HG03432 (cell line): ENCODE measurements around the gene LMAN2L.
"Not testable (repeated sequence)": the region's sequence is repeated elsewhere in the genome, so short reads cannot be mapped to it uniquely, and the experiment has no call there.

Source experiments
- ATAC-seq: cut with Tn5 transposase; IDR thresholded peaks from one replicate; pipeline ENCODE4 v1.9.1; 2021; ENCODE audit warnings: mild to moderate bottlenecking, moderate library complexity; ENCODE audit not compliant: unreplicated experiment

LMAN2L gene

GRCh38 chr2:96688649-96689430 is 51.0 kb downstream of the LMAN2L start:
- no peak for ATAC-seq

- no peak for ATAC-seq
Measured at GRCh38 chr2:96687711-96688640, 51.9 kb downstream of the LMAN2L start.

GRCh38 chr2:96687266-96687665 is 52.6 kb downstream of the LMAN2L start:
- no peak for ATAC-seq

GRCh38 chr2:96685577-96686459 is 54.0 kb downstream of the LMAN2L start:
- ATAC-seq, result no peak

- ATAC-seq, result no peak
Measured at GRCh38 chr2:96684883-96685576, 54.8 kb downstream of the LMAN2L start.

- no peak for ATAC-seq
Measured at GRCh38 chr2:96683972-96684820, 55.7 kb downstream of the LMAN2L start.

GRCh38 chr2:96683307-96683706 is 56.6 kb downstream of the LMAN2L start:
- no peak for ATAC-seq

GRCh38 chr2:96681540-96681939 is 58.3 kb downstream of the LMAN2L start:
- no peak for ATAC-seq

GRCh38 chr2:96680561-96681141 is 59.2 kb downstream of the LMAN2L start:
- no peak for ATAC-seq

- no peak for ATAC-seq
Measured at GRCh38 chr2:96679848-96680247, 60.0 kb downstream of the LMAN2L start.

GRCh38 chr2:96669539-96670215 is 70.2 kb downstream of the LMAN2L start:
- no peak for ATAC-seq

- no peak for ATAC-seq
Measured at GRCh38 chr2:96668771-96669170, 71.1 kb downstream of the LMAN2L start.

- ATAC-seq, result not testable (repeated sequence)
Measured at GRCh38 chr2:96665717-96666116, 74.1 kb downstream of the LMAN2L start.

GRCh38 chr2:96665083-96665569 is 74.7 kb downstream of the LMAN2L start:
- ATAC-seq, result no peak

GRCh38 chr2:96664366-96664925 is 75.4 kb downstream of the LMAN2L start:
- no peak for ATAC-seq

- no peak for ATAC-seq
Measured at GRCh38 chr2:96663829-96664228, 76.0 kb downstream of the LMAN2L start.

- ATAC-seq, result no peak
Measured at GRCh38 chr2:96663177-96663576, 76.7 kb downstream of the LMAN2L start.

- no peak for ATAC-seq
Measured at GRCh38 chr2:96662360-96662759, 77.5 kb downstream of the LMAN2L start.
